AG20443 (cell line): ENCODE measurements around the gene HELZ.
"Not testable (repeated sequence)": the region's sequence is repeated elsewhere in the genome, so short reads cannot be mapped to it uniquely, and the experiment has no call there.

Experiments used
- DNase-seq: peaks from one replicate; pipeline ENCODE4 v3.0.0; 2012; ENCODE audit warnings: low spot score, mixed read lengths

The HELZ gene

GRCh38 chr17:67116045-67116575, 128.9 kb downstream of the HELZ start:
- DNase-seq = no peak

- no peak for DNase-seq
These were observed 129.6 kb downstream of the HELZ start for GRCh38 chr17:67115401-67115800.

DNA sequence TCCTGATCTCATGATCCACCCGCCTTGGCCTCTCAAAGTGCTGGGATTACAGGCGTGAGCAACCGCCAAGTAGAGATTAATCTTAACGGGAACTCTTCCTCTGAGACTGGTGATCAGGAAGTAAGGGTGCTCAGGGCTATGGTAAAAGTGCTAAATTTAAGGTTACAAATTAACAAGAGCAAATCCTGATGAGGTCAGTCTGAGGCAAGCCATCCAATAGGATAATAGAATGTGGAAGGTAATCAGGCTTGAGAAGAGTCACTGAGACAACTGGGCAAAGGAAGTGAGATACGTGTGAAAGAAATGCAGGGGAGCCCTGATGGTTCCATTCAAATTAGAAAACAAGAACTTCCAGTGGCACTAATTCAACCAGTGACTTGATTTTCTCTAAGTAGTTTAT, 131.5 kb downstream of the HELZ start:
- DNase-seq = no peak

DNA sequence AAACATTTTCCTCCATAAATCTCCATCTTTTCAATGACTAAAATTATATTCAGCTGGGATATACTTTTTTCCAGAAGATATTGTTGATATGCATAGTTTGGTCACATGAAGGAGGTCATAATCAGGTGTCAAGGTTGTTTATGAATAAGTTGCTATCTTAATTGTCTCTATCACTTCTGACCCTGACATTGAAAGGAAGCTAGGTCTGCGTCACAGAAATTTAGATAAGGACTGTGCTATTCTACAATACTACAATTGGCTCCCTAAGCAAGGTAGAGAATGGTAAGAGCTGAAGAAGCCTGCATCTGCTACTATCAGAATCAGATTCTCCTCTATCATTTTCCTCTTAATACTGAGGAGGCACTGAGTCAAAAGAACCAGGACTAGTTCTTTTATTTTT, 133.2 kb downstream of the HELZ start:
- no peak for DNase-seq

GRCh38 chr17:67111327-67111726, 133.7 kb downstream of the HELZ start:
- DNase-seq = no peak

DNA sequence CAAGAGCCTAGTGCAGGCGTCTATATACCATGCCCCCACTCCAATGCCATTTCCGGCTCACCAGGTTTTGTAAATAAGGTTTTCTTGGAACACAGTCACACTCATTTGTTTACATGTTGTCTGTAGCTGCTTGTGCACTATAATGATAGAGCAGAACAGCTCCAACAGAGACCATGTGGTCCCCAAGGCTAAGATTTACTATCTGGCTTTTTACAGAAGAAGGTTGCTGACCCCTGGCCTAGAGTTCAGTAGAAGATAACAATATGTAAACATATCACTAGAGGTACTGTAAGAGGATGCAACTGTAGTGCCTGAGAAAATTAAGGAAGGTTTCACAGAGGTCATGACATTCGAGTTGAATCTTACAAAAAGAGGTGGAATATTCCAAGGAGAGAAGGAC, 134.4 kb downstream of the HELZ start:
- no peak for DNase-seq

DNA sequence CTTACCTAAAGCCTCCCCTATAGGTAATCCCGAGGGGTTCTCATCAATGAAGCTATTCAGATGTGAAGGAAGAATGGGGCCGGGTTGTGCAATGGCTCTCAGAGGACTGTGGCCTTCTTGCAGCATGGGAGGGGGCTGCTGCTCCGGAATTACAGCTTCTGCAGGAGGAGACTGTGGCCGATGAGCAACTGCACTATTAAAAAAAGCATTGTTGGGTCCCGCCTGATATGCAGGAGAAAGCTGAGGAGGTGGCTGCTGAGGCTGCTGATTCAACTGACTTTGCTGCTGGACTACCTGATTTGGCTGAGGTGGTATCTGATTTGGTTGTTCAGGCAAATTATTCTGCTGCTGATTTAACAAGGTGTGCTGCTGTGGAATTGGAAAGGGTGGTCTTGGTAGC, 135.9 kb downstream of the HELZ start:
- no peak for DNase-seq

GRCh38 chr17:67107811-67108775, 136.9 kb downstream of the HELZ start:
- peak; percentile 26 for DNase-seq

- no peak for DNase-seq
These were observed 137.8 kb downstream of the HELZ start for GRCh38 chr17:67107171-67107570.

DNA sequence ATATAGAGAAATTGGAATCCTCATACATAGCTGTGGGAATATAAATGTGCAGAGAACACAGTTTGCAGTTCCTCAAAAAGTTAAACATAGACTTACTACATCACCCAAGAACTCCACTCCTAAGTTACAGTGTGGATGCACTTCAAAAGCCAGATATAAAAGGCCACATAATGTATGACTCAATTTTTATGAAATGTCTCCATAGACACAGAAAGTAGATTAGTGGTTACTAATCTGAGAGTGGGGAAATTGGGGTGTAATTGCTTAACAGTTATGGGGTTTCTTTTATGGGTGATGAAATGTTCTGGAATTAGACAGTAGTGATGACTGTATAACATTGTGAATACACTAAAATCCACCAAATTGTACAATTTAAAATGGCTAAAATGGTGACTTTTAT, 139.8 kb downstream of the HELZ start:
- peak; percentile 40 for DNase-seq

DNA sequence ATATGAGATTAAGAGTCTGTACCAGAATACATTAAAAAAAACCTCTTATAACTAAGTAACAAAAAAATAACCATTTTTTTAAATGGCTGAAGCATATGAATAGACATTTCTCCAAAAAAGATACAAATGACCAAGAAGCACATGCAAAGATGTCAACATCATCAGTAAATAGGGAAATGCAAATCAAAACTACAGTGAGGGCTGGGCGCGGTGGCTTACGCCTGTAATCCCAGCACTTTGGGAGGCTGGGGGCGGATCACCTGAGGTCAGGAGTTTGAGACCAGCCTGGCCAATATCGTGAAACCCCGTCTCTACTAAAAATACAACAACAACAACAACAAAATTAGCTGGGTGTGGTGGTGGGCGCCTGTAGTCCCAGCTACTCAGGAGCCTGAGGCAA, 140.4 kb downstream of the HELZ start:
- DNase-seq = not testable (repeated sequence)

GRCh38 chr17:67098006-67098405, 147.0 kb downstream of the HELZ start:
- DNase-seq = no peak

DNA sequence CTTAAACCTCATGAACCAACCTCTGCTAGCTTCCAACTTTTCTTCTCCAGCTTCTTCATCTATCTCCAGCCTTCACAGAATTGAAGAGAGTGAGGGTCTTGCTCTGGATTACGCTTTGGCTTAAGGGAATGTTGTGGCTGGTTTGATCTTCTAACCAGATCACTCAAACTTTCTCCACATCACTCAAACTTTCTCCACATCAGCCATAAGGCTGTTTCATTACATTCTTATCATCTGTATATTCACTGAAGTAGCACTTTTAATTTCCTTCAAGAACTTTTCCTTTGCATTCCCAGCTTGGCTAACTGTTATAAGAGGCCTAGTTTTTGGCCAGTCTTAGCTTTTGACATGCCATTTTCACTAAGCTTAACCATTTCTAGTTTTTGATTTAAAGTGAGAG, 148.4 kb downstream of the HELZ start:
- DNase-seq = no peak

DNA sequence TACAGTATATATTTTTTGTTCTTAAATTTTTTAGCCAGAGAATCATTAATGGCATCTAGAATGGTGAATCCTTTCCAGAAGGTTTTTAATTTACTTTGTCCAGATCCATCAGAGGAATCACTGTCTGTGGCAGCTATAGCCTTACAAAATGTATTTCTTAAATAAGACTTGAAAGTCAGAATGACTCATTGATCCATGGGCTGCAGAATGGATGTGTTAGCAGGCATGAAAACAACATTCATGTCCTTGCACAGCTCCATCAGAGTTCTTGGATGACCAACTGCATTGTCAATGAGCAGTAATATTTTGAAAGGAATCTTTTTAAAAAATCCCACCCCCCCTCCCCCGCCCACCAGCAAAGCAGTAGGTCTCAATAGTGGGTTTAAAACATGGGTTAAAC, 149.2 kb downstream of the HELZ start:
- DNase-seq = no peak

DNA sequence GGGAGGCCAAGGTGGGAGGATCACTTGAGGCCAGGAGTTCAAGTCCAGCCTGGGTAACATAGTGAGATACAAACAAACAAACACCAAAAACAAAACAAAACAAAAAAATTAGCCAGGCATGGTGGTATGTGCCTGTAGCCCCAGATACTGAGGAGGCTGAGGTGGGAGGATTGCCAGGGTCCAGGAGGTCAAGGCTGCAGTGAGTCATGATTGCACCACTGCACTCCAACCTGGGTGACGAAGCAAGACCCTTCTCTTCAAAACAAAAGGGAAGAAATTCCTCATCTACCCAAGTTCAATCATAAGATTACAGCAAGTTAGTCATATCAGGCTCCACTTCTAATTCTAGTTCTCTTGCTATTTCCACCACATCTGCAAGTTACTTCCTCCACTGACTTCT, 149.7 kb downstream of the HELZ start:
- DNase-seq = not testable (repeated sequence)

- no peak for DNase-seq
These were observed 151.6 kb downstream of the HELZ start for GRCh38 chr17:67093348-67093747.

GRCh38 chr17:67092710-67093109, 152.3 kb downstream of the HELZ start:
- not testable (repeated sequence) for DNase-seq

DNA sequence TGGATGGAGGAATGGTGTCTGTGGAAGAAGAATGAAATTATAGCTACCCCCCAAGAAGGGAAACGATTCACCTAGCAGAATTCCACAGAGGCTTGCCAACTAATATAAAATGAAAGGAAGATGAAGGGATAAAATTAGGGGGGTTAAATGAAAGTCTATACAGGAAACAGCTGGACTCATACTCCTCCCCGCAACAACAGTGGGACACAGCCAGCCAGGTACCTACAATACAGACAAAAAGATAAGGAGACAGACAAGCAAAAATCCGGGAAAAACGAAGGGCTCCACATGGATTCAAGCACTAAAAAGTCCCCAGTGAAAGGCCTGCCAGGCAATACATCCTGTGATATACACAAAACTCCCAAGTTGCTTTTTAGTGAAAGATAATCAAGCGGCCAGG, 152.7 kb downstream of the HELZ start:
- DNase-seq = no peak

DNA sequence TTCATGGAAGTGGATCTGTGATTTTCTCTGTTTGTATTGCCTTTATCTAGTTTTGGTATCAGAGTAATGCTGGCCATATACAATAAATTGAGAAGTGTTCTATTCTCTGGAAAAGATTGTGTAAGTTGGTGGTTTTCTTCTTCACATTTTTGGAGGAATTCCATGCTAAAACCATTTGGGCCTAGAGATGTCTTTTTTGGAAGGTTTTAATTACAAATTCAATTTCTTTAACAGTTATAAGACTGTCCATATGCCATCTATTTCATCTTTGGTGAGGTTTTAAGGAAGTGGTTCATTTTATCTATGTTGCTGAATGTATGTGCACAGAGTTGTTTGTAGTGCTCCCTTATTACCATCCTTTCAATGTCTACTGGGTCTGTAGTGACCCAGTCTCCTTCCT, 154.7 kb downstream of the HELZ start:
- DNase-seq = no peak

- no peak for DNase-seq
These were observed 156.4 kb downstream of the HELZ start for GRCh38 chr17:67088639-67089038.

GRCh38 chr17:67085406-67085805, 159.6 kb downstream of the HELZ start:
- DNase-seq = no peak

DNA sequence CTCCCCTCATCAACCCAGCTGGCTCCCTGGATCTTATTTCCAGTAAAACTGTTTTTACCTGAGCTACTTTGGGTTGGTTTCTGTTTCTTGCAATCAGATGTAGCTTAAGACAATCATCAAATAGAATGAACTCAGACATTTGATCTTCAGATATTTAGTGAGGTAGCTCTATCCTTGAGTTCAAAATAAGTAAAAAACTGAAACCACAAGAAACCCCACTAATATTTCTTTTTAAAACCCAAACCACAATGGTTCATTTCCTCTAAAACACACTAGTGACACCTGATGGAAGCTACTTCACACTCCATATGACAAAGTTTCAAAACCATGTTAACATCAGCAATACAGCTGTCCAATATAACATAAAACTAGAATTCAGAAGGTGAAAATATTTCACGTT, 162.9 kb downstream of the HELZ start:
- no peak for DNase-seq

GRCh38 chr17:67080804-67081203, 164.2 kb downstream of the HELZ start:
- no peak for DNase-seq

DNA sequence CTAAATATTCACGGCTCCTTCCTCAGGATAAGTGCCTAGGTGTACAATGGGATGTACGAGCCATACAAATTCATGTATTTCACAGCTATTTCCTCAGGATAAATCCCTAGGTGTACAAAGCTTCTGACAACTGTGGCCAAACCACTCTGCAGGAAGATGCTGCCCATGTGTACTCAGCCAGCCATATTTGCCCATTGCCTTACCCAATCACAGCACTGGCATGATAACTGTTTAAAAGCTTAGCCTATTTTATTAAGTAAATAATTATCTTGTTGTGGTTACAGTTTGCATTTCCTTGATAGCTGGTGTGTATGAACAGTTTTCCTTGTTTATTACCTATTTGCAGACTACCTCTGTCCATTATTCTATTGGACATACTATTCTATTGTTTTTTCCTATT, 165.5 kb downstream of the HELZ start:
- no peak for DNase-seq
